Right renal pelvis (tissue), 4 donors: ENCODE results near the gene NAA10. TPM values are rescaled to one million over a fixed set of nuclear protein-coding genes. Genes with fewer than 3 reads are reported as not detected.

Source experiments
- DNase-seq, 4 donors: peaks; one replicate each; pipeline ENCODE4 v3.0.0-alpha.2; 2013; ENCODE audit warnings: low read depth in 4 of 4, low spot score in 3 of 4, missing footprints in 1 of 4
- polyA plus RNA-seq, 4 donors: library from polyadenylated mRNA; unstranded; fragments of 120-200 nt; gene quantifications; one replicate each; pipeline ENCODE4 v1.2.1, GENCODE V29; 2013; ENCODE audit not compliant: insufficient read length in 4 of 4

The NAA10 gene
- polyA plus RNA-seq, 4 donors, result 60.2 to 80.1 (median 66.6) TPM

DNA sequence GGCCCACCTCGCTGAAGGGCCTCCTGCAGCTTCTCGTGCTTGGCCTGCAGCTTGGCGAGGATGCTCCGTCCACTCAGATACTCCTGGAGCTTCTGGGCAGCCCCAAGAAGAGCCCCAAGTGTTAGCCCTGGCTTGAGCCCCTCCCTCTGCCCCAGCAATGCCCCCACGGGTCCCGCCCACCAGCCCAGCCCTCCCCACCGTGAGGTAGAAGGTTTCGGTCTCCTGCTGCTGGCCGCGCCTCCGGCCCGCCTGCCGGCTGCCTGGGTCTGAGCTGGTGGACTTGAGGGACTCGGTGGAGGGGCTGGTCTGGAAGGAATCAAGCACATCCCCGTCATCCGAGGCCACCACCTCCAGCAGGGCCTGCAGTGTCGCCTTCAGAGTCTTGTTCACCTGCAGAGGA is 21.6 kb downstream of the NAA10 start:
- DNase-seq, result no peak

DNA sequence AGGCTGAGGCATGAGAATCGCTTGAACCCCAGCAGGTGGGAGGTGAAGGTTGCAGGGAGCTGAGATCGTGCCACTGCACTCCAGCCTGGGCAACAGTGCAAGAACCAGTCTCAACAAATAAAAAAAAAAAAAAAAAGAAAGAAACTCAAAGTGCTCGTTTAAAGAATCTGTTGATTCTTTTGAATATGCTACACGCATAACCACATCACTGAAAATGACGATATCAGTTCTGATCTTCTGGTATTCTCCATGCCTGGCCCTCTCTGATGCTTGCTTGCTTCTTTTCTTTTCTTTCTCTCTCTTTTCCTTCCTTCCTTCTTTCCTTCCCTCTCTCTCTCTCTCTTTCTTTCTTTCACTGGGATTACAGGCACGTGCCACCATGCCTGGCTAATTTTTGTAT is 23.0 kb downstream of the NAA10 start:
- DNase-seq, result no peak

DNA sequence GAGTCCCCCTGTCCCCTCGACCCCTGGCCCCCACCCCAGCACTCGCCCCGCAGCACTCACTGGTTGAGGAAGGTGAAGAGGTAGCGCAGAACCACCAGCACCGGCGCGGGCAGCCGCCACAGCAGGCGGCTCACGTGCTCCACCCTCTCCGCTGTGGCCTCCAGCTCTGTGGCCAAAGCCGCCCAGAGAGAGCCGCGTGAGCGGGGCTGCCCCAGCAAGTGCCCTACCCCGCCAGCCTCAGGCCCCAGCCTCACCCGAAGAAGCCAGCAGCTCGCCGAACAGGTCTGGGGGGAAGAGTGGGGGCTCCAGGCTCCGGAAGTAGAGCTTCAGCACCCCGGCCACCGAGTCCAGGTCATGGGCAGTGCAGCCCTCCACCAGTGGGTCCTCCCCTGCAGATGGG is 24.4 kb downstream of the NAA10 start:
- no peak for DNase-seq

DNA sequence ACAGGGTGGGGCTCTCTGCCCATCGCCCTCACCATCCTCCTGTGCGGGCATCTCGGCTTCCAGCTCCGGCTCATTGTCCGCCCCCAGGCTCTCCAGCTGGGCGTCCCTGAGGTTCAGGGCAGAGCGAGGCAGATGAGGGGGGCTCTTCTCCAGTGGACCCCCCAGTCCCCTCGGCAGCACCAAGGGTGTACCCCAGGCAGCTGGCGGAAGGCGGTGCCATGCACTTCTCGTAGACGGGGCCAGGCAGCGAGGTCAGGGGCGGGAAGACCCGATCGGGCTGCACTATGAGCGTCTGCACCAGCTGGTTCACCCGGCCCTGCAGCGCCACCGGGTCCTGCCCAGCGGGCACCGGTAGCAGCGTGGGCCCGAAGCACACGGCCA is 24.9 kb downstream of the NAA10 start:
- DNase-seq, result no peak

DNA sequence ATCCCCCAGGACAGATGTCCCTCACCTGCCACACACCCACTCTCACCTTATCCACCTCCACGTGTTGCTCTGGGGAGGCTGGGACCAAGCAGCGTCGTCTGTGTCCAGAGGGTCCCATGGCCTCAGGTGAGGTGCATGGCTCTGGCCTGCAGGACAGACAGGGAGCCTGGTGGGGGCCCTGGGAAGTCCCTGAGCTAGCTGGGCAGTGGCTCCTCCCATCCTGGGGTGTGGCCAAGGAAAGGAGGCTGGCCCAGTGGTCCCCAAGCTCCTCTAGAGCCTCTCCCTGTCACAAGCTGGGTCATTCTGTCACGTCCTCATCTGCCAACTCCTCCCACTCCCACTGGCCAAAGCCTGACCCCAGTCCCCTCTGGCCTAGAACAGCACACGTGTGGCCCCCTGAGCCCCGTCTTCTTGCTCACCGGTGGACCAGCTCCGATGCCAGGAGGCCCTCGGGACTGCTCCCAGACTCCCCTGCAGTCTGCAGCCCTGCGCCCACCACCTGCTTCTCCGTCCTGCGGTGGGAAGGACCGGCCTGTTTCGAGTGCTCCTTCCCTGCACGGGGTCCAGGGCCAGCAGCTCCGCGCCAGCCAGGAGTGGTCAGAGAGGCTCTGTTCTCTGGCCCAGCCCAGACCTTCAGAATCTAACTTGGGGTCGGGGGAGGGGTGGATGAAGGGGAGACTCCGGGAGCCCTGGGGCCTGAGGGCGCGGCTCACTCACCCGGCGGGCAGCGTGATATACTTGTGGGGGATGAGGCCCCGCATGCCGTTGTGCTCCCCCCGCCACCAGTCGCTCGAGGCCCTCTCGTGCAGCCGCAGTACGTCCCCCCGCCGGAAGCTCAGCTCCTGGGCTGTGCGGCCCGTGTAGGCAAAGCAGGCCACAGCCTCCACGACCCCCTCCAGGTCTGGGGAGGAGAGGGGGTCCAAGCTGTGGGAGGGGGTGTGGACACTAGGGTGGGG is 25.5 kb downstream of the NAA10 start:
- DNase-seq, result no peak

DNA sequence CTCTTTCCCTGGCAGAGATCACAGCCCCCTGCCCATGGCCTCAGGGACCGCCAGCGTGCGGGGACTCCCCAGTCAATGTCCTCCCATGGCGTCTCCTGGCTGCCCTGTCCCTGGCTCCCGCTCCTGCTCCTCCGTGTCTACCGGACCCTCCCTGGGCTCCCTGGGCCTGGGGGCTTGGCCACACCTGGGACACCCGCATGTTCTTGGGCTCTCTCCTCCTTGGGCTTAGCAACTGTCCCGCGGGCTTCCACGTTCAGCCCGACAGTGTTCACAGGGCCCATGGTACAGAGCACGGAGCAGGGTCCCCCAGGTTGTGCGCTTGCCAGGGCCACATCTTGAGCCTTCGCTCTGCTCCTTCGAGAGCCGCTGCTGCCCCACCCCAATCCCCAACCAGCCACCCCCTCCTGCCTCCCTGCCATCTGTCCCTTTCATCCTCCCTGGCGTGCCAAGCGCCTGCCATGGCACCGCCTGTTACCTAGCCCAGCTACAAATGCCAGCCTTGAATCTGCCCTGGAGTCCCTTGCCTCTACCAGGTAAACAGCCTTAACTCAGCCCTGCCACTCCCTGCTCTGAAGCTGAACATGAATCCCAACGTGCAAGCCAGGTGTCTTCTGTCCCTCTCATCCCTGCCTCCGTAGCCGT is 26.5 kb downstream of the NAA10 start:
- DNase-seq, result no peak

DNA sequence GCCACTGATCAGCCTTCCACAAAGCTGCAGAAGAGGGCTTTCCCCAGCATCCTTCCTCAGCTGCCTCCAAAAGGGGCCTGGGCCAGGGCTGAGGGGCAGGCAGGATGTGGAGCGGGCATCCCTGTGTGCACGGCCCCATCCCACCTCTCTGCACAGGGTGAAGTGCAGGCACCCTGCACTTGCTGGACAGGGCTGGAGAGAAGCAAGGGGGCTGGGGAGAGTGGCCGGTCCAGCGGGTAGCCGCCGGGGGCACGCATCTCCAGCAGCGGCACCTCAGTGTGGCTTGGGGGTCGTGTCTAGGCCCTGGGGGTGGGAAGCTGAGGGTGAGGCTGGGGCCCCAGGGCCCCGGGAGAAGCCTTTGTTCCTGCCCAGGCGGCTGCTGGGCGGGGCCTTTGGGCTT is 27.4 kb downstream of the NAA10 start:
- DNase-seq, result no peak

DNA sequence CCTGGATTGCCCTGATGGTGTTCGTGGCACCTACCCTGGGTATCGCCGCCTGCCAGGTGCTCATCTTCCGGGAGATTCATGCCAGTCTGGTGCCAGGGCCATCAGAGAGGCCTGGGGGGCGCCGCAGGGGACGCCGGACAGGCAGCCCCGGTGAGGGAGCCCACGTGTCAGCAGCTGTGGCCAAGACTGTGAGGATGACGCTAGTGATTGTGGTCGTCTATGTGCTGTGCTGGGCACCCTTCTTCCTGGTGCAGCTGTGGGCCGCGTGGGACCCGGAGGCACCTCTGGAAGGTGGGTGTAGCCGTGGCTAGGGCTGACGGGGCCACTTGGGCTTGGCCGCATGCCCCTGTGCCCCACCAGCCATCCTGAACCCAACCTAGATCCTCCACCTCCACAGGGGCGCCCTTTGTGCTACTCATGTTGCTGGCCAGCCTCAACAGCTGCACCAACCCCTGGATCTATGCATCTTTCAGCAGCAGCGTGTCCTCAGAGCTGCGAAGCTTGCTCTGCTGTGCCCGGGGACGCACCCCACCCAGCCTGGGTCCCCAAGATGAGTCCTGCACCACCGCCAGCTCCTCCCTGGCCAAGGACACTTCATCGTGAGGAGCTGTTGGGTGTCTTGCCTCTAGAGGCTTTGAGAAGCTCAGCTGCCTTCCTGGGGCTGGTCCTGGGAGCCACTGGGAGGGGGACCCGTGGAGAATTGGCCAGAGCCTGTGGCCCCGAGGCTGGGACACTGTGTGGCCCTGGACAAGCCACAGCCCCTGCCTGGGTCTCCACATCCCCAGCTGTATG is 28.5 kb downstream of the NAA10 start:
- no peak for DNase-seq

DNA sequence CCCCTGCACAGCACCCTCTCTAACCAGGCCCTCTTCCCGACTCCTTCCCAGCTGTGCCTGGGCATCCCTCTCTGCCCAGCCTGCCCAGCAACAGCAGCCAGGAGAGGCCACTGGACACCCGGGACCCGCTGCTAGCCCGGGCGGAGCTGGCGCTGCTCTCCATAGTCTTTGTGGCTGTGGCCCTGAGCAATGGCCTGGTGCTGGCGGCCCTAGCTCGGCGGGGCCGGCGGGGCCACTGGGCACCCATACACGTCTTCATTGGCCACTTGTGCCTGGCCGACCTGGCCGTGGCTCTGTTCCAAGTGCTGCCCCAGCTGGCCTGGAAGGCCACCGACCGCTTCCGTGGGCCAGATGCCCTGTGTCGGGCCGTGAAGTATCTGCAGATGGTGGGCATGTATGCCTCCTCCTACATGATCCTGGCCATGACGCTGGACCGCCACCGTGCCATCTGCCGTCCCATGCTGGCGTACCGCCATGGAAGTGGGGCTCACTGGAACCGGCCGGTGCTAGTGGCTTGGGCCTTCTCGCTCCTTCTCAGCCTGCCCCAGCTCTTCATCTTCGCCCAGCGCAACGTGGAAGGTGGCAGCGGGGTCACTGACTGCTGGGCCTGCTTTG is 29.2 kb downstream of the NAA10 start:
- no peak for DNase-seq

DNA sequence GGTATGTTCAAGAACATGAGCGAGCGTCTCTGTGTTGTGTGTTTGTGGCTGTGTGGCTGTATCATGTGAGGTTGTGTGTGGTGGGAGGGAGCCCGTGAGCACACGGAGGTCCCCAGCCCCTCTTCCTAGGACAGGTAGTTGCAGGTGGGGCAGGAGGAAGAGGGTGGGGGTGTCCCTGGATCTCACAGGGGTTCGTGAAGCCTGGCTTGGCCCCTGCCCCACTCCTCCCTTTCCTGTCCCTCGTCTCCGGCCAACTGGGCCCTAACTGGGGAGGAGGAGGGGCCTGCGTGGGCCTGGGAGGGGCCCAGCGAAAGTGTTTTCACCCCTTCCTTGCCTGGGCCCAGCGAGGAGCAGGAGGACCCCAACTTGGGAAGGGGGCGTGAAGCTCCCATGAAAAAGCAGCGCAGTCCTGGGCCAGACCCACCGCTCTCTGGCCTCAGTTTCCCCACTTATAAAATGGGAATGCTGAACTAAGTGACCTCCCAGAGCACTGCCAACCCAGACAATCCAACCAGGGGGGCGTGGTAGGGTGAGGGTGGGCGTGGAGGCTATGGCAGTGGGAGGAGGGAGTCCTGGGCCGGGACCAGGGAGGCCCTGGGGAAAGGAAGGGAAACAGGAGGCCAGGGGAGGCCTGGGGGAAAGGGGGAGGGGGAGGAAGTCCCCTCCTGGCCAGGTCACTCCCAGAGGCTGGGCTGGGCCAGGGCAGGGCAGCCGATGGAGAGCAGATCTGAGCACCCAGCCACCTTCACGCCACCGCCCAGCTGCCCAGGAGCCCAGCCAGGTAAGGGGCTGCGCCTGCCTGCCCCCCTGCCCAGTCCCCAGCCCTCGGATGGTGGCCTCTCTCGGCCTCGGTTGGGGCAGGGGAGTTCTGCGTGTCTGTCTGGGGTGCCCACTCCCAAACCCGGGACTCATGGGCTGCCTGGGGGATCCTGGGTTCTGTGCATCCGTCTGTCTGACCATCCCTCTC is 30.6 kb downstream of the NAA10 start, which contains the start of gene AVPR2:
Gene AVPR2 (plus strand): TSS at position 683 of the 967 bp plus-strand sequence. CDS start 473 bp downstream, outside the sequence.
- DNase-seq, result no peak

DNA sequence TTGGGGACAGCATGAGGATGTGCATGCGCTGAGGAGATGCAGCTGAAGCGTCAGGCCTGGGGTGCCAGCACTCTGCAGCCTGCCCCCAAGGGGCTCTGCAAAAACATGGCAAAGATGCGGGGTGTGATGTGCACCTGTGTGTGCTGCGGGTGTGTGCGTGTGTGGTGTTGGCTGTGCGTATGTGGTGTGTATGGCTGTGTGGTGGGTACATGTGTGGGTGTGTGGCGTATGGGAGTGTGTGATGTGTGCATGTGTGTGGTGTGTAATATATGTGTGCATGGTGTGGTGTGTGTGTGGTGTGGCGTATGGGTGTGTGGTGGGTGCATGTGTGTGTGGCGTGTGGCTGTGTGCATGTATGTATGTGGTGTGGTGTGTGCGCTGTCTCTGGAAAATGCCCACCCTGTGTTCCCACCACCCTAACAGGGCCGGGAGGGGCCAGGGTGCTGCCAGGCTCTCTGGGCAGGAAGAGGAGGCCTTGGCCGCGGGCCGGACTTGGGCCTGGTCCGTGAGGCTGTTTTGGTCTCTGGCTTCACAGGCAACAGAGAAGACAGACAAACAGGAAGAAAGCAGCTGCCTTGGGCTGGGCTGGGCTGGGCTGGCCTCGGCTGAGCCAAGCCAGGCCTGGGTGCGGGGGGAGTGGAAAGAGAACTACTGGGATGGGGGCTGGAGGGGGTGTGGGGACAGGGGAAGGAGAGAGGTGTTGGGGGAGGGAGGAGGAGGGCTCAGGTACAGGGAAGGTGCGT is 31.4 kb downstream of the NAA10 start:
- DNase-seq, result no peak

DNA sequence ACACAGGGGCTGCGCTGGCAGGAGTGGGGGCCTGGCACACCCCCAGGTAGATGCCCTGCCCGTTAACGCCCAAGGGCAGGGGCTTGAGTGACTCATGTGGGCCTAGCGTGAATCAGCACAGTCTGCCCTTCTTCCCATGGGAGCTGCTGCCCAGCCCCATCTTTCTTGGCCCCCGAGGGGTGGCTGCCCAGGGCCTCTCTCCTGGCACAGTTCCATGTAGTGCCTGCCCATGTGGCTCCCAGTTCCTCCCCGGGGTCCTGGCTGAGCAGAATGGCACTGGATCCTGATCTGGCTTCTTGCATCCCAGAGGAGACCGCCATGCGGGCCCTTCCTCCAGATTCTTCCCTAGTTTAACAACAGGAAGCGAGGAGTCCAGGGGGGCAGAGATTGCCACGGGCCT is 32.5 kb downstream of the NAA10 start:
- DNase-seq, result no peak

DNA sequence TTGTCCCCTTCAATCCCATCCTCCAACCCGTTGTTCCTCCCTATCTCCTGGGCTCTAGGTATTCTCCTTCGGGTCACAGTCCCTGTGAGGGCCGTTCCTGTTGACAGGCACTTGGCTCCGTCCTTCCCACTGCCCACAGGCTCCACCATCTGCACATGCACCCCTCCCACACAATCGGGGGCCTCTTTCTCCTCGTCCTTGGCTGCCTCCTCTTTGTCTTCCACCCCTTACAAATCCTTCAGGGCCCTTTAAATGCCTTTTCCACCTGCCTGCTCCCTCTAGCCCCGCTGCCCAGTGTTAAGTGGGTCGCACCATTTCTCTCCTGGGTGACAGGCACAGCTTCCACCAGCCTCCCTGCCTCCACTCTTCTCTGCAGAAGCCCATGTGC is 33.1 kb downstream of the NAA10 start:
- DNase-seq, result no peak

DNA sequence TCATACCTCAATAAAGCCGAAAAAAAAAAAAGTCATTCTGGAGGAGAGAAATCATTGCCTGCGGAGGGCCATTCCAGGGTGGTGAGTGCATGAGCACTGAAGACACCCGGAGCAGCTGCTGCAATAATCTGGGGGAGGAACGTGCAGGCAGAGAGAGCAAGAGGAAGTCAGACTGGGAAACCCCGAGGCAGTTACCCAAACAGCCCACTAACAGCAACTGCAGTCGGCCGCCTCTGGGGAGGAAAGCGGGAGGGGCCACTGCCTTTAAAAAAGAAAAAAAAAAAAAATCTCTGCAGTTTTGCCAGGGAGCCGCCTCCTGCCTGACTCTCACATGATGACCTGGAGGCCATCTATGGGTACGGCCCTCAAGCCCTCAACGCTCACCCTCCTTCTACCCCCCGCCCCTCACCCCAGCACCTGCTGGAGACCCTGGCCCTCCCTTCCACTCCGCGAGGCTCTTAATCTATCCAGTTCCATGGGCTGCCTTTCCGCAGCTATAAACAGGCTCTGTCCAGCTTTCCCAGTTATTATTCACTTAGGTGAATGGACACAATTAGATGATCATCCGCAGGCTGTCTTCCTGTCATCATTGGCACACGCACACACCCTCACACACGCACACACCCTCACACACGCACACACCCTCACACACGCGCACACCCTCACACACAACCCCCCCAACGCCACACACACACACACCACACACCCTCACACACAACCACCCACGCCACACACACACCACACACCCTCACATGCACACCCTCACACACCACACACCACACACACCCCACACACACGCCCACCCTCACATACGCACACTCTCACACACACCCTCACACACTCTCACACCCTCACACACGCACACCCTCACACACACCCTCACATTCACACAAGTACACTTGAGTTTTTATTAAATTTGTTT is 33.7 kb downstream of the NAA10 start:
- no peak for DNase-seq

DNA sequence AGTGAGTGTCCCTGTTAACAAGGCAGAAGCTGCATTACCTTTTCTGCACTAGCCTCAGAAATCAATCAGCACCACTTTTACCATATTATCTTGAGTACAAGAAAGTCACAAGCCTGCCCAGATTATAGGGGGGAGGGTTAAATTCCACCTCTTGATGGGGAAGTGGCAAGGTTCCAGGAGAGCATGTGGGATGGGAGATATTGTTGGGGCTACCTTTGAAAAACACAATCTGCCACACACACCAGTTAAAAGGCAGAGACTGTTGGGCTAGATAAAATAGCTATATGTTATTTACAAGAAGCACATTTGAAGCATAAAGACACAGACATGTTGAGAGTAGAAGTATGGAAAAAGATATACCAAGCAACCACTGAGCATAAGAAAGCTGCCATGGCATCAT is 36.9 kb downstream of the NAA10 start:
- DNase-seq, result no peak

DNA sequence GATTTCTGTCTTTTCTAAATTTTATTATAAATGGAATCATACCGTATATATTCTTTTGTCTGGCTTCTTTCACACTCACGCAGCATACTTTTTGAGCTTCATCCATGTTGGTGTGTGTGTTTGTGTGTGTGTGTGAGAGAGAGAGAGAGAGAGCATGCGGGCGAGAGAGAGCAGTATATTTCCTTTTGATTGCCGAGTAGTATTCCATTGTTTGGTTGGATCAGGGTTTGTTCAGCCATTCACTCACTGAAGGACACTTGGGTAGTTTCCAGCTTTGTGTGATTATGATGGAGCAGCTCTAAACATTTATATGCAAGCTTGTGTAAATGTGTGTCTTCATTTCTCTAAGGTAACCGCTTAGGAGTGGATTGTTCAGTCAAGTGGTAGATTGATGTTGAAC is 45.7 kb downstream of the NAA10 start:
- no peak for DNase-seq

DNA sequence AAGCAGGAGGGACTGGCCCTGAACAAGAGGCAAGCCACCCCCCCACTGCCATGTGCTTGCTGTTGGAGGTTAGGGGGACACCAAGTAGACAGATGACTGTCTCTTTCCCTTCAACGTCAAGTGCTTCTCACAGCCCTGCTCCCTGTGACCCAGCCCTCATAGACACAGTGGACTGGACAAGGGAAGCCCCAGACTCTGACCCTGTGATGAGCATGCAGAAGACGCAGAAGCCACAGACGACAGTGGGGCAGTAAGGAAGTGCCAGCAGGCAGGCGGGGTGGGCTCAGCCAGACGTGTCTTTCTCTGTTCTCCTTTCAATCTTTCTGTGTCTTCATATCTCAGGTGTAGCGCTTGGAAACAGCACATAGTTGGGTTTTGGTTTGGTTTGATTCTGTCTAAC is 46.5 kb downstream of the NAA10 start:
- DNase-seq, result no peak

DNA sequence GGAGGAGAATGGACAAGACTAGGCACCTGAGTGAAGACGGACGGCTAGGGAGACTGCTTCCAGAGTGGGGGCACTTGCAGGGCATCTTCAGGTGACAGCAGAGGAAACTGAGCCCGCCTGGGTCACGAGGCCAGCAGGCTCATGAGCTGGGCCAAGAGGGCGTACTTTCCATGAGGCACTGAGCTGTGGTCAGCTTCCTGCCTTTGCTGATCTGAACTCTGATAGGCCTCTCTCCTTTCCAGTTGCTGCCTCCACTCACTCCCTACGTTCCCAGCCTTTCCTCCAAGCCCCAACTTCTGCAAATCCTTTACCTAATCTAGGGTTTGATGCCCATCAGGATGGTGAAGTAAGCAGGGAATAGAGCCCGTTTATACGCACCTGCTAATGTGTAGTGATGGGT is 47.5 kb downstream of the NAA10 start:
- DNase-seq, result no peak
